Stimulated activated CD8-positive, alpha-beta memory T cell treated with anti-CD3 and anti-CD28 coated beads, Interleukin-2, amount 100 ng/mL, for 1 hour (primary cell): ENCODE measurements around the gene OGDH.
"Not testable (repeated sequence)": the region's sequence is repeated elsewhere in the genome, so short reads cannot be mapped to it uniquely, and the experiment has no call there.

Source experiments
- DNase-seq, 2 donors: peaks; one replicate each; pipeline ENCODE4 v3.0.0-alpha.2; 2020; ENCODE audit warnings: low read depth in 2 of 2

The OGDH gene

DNA sequence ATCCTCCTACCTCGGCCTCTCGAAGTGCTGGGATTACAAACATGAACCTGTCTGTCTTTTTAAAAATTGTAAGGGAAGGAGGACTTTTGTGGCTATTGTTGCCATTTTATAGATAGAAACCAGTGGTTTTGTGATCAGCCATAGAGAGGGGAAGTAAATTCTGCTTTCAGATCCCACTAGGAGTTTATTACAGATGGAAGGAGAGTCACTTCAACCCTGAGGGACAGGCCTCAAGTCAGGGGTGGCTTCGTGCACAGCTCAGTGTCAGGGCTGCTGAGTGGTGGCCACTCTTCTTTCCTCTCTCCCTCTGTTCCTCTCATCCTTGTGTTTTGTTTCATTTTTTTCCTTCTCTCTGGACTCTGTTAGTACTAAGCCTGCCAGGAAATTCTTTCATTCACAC is 60.8 kb downstream of the OGDH start:
- no peak for DNase-seq

DNA sequence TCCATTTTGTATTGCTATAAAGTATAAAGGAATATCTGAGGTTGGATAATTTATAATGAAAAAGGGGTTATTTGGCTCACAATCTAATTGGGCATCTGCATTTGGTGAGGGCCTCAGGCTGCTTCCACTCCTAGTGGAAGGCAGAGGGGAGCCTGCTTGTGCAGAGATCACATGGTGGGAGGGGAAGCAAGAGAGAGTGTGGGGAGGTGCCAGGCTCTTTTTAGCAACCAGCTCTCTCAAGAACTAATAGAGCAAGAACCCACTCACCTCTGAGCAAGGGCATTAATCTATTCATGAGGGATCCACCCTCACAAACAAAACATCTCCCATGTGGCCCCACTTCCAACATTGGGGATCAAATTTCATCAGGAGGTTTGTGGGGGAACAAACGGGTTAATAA is 64.6 kb downstream of the OGDH start:
- DNase-seq, result no peak

DNA sequence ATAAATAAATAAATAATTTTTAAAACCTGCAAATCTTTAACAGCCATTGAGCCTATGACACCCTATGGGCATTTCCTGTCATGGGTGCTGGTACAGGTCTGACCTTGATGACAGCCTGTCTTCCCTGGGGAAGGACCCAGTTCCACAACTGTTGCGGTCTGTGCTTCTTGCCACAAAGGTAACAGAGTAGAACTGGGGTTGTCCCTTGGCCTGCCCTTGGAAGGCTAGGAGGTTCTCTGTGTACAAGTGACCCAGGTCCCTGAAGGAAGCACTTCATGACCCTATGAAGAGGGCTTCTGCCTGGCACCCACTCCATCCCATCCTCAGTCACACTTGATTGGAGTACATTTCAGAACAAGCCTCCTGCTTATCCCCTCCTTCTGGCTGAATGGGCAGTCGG is 66.9 kb downstream of the OGDH start:
- no peak for DNase-seq

GRCh38 chr7:44673771-44674170 is 67.3 kb downstream of the OGDH start:
- DNase-seq, result no peak

DNA sequence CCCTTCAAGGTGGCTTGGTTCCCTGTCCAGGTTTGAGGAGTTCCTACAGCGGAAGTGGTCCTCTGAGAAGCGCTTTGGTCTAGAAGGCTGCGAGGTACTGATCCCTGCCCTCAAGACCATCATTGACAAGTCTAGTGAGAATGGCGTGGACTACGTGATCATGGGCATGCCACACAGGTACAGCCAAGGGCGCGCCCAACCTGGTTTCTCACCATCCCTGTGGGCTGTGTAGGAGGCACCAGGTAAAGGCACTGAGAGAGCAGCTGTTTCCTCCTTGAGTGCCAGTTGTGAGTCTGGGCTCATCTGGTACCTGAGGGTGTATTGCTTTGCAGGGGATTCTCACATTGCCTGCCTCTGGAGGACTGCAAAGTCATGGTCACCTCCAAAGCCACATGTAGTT is 68.0 kb downstream of the OGDH start:
- no peak for DNase-seq

DNA sequence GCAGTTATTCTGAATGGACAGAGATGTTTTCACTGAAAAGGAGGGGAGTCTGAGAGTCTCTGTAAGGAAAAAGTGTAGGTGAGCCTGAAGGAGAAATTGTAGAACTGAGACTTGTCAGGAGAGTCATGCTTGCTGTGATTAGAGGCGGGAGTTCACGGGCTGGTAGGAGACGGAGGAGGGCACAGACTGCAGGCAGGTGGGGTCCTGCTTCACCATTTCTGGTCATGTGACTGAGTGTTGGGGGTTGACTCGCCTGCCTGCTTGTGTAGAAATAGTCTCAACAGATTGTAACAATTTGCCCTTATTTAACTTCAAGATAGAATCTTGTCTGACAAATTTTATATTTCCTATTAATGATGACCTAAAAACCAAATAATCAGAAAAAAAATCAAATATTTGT is 70.3 kb downstream of the OGDH start:
- no peak for DNase-seq

DNA sequence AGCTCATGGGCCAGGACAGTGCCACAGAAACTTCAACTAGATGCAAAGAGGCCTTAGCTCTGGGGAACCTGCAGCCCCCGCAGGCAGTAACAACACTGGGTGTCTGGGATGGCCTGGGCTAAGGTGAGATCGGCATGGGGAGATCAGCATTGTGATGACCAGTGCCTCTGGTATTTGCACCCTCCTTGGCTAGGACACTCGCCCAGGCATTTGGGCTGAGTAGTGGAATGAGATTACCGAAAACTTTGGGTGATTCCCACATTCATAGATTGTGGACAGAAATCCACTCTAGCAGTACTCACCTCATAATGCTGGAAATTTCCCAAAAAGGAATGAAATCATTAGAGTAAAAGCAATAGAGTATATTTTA is 71.7 kb downstream of the OGDH start:
- DNase-seq, result no peak

DNA sequence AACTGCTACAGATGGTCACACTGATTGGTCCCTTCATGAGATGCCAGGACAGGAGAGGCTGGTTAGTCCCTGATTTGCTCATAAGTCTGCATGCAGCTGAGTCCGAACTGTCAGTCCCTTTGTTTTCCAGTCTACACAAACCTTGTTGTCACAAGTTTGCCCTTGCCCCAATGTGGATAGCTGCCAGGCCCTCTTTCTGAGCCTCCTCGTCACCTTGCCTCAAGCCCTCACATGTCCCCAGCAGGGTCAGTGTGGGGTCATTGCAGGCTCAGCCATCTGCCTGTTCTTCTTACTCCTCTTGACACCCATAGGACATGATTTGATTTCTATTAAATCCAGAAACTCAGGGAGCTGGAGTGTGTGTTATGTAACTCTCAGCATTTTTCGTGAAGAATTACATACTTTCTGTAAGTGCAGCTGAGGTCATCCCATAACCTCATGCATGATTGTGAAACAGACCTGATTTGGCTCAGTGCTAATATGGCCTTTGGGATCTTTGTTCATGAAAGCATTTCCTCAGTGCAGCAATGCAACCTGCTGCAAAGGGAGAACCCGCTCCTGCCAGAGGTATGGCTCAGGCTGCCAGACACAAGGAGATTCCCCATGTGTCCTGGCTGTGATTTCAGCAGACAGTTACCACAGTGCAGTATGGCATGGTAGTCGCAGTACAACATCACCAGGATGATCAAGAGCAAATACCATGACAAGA is 72.2 kb downstream of the OGDH start:
- no peak for DNase-seq

DNA sequence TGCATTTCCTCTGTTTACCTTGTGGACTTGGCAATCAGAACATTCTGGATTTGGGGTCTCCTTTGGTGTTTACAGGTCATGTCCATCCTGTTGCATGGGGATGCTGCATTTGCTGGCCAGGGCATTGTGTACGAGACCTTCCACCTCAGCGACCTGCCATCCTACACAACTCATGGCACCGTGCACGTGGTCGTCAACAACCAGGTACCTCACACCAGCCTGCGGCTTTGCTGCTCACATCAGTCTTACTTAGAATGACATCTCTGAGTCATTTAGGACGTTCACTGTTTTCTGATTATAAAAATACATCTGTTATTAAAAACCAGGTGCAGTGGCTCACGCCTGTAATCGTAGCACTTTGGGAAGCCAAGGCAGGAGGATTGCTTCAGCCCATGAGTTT is 75.2 kb downstream of the OGDH start:
- DNase-seq, result no peak

GRCh38 chr7:44685723-44686122 is 79.3 kb downstream of the OGDH start:
- DNase-seq, result no peak

DNA sequence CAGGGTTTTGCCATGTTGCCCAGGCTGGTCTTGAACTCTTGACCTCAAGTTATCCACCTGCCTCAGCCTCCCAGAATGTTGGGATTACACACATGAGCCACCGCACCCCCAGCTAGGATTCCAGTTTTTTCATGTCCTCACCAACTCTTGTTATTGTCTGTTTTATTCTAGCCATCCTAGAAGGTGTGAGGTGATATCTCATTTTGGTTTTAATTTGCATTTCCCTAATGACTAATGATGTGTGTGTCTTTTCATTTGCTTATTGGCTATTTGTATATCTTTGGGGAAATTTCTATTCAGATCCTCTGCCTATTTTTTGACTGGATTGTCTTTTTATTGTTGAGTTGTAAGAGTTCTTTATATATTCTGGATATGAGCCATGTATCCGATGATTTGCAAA is 83.0 kb downstream of the OGDH start:
- no peak for DNase-seq

GRCh38 chr7:44693641-44694313 is 87.3 kb downstream of the OGDH start:
- DNase-seq, result no peak

- no peak for DNase-seq
Measured at GRCh38 chr7:44694326-44694725, 87.9 kb downstream of the OGDH start.

DNA sequence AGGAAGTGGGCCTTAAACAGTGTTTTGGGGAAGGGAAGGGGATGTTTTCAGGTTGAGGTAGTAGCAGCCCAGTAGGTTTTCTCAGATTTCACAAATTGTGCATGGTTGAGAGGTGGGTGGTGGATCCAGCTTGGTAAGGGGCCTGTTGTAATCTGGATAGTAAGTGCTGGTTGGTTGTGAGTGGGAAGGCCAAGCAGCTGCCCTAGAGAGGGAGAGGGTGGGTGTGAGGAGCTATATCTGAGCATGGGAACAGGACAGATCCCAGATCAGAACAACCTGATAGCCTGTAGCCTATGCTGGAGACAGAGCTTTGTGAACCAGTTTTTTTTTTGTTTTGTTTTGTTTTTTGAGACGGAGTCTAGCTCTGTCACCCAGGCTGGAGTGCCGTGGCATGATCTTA is 88.3 kb downstream of the OGDH start:
- no peak for DNase-seq

DNA sequence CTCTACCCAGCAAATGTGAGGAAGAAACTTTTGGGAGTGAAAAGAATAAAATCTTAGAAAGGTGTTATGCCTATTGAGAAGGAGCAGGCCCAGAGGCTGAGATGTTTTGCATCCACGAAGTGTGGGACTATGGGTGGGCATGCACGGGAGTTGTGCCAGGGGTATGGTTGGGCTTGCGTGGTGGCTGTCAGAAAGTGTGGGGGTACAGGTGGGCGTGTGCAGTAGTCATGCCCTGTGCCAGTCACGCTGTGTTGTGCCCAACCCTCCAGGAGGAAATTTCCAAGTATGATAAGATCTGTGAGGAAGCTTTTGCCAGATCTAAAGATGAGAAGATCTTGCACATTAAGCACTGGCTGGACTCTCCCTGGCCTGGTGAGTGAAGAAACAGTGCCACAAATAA is 89.3 kb downstream of the OGDH start:
- no peak for DNase-seq

DNA sequence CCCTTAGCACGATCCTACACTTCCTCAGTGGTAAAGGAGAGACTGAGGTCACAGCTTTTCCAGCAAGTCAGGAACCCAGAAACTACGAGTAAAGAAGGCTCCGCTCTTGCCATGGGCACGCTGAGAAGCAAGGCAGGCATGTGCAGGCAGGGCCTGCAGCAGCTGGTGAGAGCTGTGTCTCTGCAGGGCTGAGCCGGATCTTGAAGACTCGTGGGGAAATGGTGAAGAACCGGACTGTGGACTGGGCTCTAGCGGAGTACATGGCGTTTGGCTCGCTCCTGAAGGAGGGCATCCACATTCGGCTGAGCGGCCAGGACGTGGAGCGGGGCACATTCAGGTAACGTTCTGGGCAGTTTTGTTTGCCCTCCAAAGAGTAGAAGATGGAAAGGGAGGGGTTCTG is 90.3 kb downstream of the OGDH start:
- DNase-seq, result no peak

GRCh38 chr7:44697136-44698045 is 91.0 kb downstream of the OGDH start:
- DNase-seq, result no peak

DNA sequence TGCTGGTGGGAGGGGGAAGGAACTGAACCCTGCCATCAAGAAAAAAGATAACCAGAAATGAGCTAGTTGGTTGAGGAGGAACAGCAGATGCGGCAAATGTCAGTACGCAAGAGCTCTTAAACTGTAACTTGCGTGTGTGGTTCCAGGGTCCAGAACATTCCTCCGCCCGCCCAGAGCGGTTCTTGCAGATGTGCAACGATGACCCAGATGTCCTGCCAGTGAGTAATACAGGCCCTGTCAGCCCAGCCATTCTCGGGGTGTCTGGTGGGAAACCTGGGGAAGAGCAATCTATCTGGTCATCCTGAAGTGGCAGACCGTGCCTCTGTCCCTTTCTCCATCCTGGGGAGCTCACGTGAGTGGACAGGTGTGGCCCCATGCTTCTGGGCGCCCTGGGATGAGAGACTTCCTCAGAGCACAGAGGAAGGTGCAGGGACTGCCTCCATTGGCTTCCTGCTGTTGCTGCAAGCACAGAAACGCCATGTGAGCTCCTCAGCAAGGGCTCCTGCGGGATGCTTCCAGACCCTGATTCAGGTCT is 91.7 kb downstream of the OGDH start:
- DNase-seq, result no peak

DNA sequence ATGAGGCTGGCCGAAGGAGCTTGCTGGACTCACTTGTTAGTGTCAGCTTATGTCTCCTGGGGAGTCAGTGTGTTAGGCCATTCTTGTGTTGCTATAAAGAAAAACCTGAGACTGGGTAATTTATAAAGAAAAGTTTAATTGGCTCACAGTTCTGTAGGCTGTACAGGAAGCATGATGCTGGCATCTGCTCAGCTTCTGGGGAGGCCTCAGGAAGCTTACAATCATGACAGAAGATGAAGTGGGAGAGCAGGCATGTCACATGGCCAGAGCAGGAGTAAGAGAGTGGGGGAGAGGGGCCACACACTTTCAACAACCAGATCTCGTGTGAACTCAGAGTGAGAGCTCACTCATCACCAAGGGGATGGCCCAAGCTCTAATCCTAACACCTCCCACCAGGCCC is 93.2 kb downstream of the OGDH start:
- not testable (repeated sequence) for DNase-seq

DNA sequence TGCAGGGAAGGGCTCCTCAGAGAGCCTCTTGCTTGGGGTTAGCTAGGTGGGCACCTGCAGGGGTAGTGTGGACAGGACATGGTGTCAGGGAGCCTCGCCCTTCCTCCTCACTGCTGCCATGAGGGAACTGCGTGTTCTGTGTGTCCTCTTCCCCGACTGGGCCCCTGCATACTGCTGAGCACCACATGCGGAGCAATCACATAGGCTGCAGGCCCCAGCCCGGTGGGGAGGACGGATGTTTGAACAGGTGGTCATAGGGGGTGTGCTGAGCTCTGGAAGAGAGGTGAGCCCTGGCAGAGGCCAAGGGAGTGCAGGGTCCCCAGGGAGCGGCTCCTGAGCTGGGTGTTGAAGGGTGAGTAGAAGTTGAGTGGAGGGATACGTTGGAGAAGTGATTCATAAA is 93.9 kb downstream of the OGDH start:
- no peak for DNase-seq

DNA sequence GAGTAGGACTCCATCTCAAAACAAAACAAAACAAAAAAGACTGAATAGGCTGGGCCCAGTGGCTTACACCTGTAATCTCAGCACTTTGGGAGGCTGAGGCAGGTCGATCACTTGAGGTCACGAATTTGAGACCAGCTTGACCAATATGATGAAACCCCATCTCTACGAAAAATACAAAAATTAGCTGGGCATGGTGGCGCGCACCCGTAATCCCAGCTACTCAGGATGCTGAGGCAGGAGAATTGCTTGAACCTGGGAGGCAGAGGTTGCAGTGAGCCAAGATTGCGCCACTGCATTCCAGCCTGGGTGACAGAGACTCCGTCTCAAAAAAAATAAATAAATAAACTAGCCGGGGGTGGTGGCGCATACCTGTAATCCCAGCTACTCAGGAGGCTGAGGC is 97.0 kb downstream of the OGDH start:
- DNase-seq, result not testable (repeated sequence)

DNA sequence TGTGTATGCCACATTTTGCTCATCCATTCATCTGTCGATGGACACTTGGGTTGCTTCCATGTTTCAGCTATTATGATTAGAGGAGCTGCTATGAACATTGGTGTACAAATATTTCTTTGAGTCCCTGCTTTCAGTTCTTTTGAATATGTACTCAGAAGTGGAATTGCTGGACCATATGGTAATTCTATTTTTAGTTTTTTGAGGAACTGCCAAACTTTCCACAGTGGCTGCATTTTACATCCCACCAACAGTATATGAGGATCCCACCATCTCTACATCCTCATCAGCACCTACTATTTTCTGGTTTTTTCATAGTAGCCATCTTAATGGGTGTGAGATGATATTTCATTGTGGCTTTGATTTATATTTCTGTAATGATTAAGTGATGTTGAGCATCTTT is 97.5 kb downstream of the OGDH start:
- DNase-seq, result no peak

DNA sequence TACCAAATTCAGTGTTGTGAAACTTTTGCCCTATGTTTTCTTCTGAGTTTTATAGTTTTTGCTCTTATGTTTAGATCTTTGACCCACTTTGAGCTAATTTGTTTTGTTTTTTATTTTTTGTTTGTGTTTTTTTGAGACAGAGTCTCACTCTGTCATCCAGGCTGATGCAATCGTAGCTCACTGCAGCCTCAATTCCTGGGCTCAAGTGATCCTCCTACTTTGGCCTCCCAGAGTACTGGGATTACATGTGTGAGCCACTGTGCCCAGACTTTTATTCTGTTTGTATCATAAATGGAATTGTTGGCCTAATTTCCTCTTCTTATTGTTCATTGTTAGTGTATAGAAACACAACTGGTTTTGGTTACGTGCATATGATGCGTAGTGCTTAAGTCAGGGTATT is 99.0 kb downstream of the OGDH start:
- no peak for DNase-seq
